GM12873 (cell line): ENCODE results near the gene CYP2J2.

Experiments used
- TF ChIP-seq, protein P1 (sequence below): IDR thresholded peaks from 2 replicates; pipeline ENCODE4 v1.5.1; 2012; ENCODE audit warnings: low read depth, mild to moderate bottlenecking, moderate library complexity, low read length, control low read depth; ENCODE audit not compliant: insufficient read depth; ENCODE audit errors: missing control alignments

Gene CYP2J2

DNA sequence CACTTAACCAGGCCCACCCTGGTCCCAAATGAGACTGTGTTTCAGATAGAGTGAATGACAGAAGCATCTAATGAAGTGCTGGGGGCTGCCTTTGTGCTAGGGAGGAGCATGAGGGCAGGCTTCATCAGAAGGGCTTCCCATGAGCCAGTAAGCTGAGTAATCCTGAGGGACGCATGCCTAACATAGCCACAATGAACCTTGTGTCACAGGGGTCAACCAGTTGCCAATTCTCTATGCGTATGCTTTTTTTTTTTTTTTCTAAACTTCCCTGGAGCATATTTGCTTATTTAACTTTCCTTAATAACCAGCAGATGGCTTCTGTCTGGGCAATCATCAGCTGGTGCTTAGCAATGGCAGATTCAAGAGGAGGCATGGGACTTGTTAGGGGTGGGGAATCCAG lies 25.5 kb upstream of the CYP2J2 start:
- TF ChIP-seq, protein P1, sequence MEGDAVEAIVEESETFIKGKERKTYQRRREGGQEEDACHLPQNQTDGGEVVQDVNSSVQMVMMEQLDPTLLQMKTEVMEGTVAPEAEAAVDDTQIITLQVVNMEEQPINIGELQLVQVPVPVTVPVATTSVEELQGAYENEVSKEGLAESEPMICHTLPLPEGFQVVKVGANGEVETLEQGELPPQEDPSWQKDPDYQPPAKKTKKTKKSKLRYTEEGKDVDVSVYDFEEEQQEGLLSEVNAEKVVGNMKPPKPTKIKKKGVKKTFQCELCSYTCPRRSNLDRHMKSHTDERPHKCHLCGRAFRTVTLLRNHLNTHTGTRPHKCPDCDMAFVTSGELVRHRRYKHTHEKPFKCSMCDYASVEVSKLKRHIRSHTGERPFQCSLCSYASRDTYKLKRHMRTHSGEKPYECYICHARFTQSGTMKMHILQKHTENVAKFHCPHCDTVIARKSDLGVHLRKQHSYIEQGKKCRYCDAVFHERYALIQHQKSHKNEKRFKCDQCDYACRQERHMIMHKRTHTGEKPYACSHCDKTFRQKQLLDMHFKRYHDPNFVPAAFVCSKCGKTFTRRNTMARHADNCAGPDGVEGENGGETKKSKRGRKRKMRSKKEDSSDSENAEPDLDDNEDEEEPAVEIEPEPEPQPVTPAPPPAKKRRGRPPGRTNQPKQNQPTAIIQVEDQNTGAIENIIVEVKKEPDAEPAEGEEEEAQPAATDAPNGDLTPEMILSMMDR = no peak

DNA sequence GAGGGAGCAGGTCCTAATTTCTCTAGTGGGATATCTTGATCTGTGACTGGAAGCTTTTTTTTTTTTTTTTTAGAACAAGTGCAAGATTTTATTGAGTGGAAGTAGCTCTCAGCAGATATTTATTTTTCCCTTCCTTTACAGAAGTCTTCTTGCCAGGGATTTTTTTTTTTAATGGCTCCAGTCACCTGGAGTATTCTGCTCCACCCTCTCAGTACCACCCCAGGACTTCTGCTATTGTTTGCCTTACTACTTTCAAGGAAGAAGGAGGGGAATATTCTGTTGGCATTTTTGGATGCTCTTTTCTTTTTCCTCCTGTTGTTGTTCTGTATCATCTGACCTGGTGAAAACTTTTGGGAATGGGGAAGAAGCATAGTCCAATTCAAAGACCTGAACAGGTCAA lies 23.1 kb upstream of the CYP2J2 start:
- TF ChIP-seq, protein P1 = no peak

DNA sequence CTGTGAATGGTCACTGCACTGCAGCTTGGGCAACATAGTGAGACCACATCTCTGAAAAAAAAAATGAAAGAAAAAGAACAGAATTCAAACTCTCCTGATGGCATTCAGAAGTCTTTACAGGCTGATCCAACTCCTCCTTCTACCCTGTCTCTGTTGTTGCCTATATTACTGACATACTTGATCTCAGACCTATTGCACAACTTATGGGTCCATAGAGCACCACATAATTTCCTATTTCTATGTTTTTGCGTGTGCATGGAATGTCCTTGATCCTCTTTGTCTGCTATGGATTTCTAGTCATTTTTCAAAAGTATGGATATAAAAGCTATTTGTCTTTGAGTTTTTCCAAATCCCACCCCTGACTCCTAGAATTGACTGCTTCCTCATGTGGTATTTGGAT lies 22.4 kb upstream of the CYP2J2 start:
- TF ChIP-seq, protein P1 = no peak

DNA sequence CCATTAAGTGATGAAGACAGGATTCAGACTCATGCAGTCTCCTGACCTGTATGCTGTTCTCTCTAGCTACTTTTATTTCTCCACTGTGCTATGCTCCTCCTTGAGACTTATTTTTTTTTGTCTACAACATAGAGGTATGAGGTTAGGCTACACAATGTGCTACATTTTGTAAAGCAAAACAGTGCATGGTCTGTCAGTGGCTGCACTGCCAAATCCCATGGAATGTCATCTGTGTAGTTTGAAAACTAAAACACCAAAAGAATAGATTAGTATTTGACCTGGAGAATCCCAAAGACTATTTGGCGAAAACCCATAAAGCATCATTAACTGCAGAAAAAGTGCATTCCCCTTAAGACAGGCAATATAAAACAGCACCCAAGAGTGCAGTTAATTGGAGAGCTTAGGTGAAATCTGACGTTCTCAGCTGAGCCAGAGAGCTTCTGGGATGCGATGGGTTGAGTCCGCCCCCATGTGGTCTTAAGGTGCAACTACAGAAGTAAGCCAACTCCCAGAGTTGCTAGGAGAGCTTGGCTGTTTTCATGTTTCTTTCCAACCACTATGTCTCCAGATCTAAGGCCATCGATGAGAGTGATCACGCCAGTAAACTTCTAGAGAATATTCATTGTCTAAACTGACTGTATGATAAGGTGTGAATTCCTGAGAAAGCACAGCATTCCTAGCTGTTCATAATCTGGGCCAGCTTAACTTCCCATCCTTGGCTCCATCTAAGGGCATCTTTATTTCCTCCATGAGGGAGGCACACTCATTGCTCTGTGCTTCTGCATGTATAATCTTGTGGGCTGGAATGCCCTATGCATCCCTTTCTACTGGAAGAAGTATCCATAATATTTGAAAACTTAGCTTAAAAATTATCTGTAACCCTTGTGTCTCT lies 20.7 kb upstream of the CYP2J2 start:
- TF ChIP-seq, protein P1 = peak; percentile 92

DNA sequence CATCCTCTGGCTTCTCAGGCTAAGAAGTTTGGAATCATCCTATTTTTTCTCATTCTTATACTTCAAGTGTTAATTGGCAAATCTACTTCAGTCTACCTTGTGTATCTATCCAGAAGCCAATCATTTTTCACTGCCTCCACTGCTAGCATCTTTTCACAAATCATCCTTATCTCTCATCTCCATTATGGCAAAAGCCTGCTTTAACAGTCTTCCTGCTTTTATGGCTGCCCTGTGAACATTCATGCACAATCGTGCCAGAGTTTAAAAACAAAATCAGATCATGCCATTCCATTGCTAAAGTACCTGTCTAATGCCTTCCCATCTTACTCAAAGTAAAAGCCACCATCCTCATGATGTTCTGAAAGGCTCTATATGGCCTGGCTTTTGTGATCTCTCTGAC lies 19.2 kb upstream of the CYP2J2 start:
- TF ChIP-seq, protein P1 = no peak

DNA sequence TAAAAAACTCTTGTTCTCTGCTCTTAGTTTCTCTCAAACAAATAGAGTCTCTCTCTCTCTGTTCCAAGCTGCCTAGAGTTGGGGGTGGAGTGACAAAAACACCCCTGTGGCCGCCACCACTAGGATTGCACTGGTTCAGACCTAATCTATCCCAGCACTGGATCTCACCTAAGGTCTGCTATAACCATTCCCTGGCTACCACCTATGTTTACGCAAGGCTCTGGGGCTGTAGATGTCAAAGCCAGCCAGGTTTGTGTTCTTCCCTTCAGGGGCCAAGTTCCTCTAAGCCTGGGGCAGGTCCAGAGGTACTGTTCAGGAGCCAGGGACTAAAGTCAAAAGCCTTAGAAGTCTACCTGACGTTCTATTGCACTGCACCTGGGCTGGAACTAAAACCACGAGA lies 12.8 kb upstream of the CYP2J2 start:
- TF ChIP-seq, protein P1 = no peak

DNA sequence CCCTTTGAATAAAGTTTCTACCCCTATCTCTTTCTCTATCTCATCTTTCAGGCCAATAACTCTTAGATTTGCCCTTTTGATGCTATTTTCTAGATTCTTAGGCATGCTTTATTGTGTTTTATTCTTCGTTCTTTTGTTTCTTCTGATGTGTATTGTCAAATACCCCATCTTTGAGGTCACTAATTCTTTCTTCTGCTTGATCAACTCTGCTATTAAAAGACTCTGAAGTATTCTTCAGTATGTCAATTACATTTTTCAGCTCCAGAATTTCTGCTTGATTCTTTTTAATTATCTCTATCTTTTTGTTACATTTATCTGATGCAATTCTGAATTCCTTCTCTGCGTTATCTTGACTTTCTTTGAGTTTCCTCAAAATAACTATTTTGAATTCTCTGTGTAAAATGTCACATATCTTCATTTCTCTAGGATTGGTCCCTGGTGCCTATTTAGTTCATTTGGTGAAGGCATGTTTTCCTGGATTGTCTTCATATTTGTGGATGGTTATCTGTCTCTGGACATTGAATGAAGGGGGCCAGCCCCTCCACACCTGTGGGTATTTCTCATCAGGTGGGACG lies 11.2 kb upstream of the CYP2J2 start:
- TF ChIP-seq, protein P1 = no peak
